Activated CD8-positive, alpha-beta memory T cell treated with anti-CD3 and anti-CD28 coated beads, Interleukin-2, amount 50 U/mL, for 24 hours (primary cell): ENCODE data around the gene SH3BGRL3.
"Not testable (repeated sequence)": the region's sequence is repeated elsewhere in the genome, so short reads cannot be mapped to it uniquely, and the experiment has no call there.

Source experiments
- DNase-seq: peaks from one replicate; pipeline ENCODE4 v3.0.0-alpha.2; 2020; ENCODE audit errors: extremely low read depth

The SH3BGRL3 gene

DNA sequence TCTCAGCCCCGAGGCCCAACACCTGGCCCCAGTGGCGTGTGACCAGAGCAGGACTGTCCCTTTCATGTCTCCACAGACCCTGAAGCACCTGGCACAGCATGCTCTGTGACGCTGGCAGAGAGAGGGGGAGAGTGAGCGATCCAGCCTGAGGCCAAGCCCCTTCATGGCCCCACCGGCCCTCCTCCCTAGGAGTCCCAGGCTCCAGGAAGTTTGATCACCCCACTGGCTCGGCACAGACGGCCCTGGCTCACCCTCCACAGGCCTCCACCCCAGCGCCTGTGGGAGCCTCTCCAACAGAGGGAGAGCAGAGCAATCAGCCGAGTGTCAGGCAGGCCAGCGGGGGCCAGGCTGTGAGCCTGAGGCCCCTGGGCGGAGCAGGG, 11.0 kb downstream of the SH3BGRL3 start:
- no peak for DNase-seq

DNA sequence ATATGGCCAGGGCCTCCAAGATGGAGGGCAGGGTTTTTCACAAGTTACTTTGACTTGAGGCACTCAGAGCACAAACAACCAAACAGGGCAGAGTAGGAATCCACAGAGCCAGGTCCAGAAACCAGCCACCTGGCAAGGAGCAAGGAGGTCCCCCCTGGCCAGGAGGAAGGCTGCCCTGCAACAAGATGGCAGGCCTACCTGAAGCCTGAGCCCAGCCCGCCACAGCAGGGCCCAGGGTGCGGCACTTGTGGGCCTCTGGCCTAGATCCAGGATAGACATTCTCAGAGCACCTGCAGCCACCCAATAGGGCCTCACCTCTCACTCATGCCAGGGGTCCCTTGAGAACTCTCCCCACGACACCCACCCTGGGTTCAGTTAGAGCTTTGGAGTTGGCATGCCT, 11.5 kb downstream of the SH3BGRL3 start:
- no peak for DNase-seq

DNA sequence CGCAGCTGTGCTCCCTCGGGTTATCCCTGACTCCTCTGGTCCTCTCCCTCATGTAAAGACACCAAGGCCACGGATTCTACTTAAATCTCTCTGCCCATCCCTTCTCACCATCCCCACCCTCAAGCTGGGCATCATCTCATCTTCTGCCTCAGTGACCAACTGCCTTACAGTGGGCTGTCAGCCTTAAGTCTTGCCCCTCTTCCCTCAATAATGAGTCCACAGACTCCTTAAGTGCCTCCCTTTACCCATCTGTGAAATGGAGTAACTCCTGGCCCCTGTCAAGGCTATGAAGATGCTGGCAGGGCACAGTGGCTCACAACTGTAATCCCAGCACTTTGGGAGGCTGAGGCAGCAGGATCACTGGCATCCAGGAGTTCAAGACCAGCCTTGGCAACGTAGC, 12.1 kb downstream of the SH3BGRL3 start:
- DNase-seq, result no peak

DNA sequence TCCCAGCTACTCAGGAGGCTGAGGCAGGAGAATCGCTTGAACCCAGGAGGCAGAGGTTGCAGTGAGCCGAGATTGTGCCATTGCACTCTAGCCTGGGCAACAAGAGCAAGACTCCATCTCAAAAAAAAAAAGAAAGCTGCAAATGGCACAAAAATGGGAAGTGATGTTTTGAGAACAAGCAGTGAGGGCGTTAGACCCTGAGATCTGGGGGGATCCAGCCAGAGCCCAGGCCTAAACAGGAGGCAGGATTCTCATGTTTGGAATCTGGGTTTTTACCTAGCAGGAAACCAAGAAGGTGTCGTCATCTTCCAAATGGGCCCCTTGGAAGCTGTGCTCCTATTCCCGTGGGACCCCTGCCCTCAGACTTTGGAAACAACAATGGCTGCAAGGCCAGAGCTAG, 12.8 kb downstream of the SH3BGRL3 start:
- DNase-seq, result not testable (repeated sequence)

DNA sequence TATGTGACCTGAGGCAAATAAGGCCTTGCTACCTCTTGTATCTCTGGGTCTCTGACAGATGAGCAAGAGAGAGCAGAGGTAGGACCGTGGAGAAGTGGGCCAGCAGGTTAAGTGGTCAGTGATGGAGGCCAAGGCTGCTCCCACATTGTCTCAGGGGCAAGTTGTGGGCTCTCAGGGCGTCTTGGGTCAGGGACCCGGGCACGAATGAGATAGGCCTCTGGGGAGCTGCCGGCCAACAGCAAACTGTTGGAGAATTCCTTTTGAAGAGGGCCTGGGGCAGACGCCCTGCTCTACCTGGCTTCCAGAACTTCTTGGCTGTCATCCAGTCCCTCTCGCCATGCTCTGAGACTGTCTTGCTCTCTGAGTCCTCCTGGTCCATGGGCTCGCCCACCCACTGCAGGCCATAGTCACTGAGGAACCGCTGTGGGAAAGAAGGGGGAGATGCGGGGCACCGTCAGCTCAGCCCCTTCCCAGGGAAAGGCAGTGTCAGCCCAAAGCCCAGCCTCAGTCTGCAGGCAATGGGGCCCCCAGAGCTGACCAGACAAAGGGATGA, 14.1 kb downstream of the SH3BGRL3 start:
- no peak for DNase-seq

DNA sequence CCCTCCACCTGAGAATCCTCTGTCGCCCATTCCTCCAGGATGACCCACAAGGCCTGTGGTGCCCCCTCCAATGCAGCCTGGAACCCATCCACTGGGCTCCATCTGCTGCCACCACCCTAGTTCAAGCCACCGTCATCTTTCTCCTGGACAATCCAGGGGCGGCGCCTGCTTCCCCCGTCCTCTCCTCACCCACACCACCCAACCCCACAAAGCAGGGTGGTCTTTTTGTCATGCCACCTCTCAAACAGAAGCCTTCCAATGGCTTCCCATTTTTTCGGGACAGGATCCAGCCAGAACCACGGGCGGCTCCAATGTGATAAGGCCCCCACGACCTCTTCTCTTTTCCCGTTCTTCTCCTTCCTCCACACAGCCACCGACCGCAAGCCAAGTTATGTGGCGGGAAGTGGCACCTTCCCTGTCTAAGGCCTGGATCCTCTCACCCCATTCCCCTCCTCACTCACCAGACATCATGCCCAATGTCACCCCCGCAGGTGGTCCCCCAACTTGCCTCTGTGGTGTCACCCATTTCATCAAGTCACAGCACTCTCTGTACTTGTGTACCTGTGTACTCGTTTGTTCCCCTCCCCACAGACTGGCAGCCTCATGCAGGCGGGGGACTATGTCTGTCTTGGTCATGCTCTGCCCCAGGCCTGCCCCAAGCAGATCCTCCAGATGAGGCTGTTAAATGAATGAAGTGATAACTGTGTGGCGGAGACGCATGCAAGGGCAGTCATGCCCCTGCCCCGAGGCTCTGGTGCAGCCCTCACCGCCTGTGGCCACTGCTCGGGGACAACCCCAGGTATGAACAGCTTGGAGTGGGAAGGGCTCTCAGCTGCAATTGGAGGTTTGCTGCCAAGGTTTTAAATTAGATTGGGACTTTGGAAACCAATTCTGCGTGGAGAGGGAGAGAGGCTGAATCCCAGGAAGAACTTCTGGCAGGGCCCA, 15.6 kb downstream of the SH3BGRL3 start:
- no peak for DNase-seq

DNA sequence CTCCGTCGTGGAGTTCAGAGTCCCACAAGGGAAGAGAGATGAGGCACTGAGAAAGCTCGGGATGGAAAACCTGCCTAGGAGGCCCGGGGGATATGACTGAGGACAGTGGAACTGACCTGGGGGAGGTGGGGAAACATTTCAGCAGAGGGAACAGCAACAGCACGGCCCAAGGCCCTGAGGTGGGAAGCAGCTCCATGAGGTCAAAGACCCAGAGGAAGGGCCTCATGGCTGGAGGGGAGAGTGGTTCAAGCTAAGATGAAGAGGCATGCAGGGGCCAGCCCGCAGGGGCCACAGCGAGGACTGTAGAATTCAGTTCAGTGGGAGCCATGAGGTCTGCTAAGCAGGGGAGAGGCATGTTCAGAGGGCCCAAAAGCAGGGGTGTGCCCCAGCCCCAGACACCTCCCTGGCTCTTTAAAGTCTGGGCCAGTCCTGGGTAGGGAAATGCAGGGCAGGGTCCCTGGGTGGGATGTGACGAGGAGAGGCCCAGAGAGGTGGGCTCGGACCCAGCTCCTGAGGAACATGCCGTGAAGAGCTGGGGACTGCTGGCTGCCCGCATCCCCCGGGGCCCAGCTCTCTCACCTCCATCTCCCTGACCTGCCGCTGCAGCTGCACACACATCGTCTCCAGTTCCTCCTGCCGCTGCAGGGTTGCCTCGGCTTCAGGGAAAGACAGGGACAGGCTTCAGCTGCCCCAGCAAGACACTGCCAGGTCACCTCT, 16.6 kb downstream of the SH3BGRL3 start:
- DNase-seq, result no peak

DNA sequence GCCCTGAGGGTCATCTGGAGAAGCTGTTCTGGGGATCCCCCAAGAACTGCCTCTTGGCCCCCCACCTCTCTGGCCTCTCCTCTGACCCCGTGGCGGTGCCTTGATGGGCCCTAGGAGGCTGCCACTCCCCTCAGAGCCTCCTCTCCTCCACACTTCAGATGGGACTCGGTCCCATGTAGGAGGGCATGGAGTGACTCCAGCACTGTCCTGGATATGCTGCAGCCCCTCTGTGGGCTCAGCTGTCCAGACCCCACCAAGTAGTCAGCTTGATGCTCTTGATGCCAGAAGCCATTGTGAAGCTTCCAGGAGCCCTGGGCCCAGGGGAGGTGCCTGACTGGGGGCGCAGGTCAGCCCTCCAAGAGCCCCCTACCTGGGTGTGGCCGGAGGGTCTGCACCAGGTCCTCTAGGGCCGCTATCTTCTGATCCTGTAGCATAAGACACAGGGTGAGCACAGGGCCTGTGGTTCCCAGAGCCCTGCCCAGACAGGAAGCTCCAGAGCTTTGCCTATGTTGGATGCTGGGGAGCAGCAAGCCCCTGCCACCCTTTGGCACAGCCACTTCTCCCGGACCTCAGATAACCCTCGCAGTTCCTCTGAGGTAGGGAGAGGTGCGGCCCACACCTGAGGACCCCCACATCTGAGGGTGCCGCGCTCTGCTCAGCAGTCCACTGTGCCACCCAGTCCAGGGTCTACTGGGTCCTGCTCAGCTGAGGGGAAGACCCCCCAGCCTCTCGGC, 17.3 kb downstream of the SH3BGRL3 start:
- no peak for DNase-seq

DNA sequence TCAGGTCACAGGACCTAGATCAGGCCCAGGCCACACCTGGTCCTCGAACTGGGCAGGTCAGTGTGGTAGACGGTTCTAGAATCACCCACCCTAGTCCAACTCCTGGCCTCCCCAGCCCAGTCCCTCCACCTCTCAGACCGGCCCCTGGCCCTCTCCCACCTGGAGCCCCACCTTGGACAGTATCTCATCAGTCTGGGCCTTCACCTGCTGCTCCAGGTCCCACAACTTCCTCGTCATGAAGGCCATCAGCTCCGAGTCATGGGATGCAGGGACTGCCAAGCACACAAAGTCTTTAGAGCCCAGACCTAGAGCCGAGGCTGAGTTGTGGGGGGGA, 17.9 kb downstream of the SH3BGRL3 start:
- DNase-seq, result no peak

DNA sequence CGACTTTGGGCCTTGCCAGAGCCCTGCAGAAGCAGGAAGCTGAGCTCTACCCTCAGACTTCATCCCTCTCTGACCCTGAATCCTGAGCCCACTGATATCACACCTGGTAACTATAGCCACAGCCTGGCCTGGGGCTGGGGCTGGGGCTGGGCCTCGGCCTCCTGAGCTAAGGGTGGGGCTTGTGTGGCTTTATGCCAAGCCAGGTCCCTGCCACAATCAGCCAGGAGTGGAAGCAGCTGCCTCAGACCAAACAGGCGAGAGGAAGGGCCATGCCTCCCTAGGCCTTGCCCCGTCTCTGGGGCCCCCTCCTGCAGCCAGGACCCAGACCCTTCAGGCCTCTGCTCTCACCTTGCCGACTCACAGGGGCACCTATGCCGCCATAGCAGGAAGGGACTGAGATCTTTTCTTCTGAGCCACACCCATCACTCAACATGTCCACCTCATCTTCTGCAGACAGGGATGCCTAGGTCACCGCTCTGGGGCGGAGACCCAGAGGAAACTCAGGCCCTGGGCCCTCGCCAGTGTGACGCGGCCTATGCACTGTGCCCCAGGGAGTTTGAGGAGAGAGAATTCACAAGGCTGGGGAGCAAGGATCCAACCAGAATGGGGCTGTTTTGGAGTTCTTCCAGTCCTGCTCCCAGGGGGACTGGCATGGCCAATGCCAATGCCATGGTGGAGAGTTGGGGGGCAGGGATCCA, 20.8 kb downstream of the SH3BGRL3 start:
- DNase-seq, result no peak

DNA sequence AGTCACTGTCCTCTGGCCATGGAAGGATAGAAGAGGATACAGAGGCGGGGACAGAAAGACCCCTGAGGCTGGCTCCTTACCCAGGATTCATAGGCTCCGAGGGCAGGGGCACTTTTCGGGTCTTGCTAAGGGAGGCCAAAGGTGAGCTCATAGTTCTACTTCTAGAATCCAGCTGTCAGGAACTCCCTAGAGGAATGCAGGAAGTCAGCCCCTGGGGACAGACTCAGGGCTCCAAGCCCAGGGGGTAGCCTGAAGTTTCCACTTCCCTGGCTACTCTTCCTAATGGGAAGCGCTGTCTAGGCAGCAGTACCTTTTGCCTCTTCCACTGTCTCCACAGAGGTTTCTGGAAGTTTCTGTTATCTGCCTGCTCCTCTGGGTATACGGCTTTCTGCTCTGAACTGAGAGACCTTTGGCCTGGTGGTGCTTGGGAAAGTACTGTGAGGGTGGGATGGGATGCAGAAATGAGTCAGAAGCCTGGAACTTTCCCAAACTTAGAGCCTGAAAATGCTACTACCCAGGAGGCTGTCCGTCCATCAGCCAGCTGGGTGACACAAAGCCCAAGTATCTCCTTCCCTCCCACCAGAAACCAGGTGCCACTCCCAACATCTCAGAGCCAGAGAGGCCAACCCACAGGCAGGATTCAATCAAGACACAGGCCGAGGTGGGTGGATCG, 23.0 kb downstream of the SH3BGRL3 start:
- DNase-seq, result no peak

DNA sequence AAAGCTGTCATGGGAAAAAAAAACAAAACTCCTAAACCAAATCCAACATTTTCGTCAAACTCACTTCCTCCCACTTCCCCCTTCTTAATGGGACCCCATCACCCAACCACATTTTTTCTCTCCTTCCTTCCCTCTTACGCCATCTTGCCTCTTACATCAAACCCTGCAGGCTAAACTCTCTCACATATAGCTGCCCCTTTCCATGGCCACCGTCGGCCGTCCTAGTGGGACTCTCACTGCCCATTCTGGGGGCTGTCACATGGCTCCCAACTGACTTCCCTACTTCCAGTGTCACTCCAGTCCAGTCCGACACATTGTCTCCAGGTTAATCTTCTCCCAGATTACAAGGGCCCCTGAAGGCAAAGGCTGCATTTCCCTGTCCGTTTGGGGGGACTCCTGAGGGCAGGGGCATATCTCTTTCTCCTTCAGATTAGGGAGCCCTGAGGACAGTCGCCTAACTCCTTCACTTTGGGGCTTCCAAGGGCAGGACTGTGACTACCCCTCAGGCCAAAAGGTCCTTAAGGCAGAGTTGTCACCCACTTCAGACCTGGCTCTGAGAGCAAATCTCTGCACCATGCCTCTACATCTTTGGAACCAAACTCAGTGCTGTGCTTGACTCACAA, 25.9 kb downstream of the SH3BGRL3 start:
- no peak for DNase-seq

DNA sequence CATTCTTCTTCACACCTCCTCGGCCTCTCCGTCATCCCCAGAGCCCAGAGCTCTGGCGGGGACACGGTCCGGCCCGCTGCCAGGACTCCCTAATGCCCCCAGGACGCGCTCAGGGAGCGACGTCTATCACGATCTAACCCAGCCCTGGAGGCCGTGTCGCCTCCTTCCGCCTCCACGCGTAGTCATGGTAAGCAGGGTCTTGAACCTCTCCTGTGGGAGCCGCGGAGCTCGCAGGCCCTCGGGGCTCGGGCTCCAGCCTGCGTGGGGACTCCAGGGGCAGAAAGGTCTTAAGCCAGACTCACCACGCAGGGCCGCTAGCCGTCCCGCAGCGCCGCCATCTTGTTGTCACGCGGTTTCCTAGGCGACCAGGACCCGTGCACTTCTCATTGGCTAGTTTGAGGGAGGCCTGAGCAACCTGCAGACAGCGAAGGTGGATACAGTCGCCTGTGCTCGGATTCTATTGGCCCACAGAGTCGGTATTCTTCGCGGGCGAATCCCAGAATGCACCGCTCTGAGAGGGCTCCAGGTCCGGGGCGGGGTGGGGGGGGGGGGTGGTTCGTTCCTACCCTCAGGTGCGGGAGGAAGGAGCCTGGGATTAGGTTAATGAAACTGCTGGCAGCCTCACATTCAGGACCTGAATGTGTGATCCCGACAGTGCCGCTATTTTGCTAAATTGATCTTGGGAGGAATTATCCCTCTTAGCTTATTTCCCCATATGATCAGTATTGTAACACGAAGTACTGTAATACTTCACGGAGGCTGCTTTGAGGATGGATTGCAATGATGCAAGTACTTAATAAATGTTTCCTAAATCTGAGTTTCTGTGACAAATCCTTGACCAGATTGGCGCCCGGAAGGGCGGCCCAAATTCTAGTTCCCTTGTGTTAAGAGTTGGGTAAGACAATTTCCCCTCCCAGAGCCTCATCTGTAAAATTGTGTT, 26.7 kb downstream of the SH3BGRL3 start, which contains the start of gene UBXN11:
Gene UBXN11 (minus strand): TSS at position 347 of the 940 bp plus-strand sequence. CDS start 3,753 bp downstream, outside the sequence.
- DNase-seq, result peak; percentile 90

DNA sequence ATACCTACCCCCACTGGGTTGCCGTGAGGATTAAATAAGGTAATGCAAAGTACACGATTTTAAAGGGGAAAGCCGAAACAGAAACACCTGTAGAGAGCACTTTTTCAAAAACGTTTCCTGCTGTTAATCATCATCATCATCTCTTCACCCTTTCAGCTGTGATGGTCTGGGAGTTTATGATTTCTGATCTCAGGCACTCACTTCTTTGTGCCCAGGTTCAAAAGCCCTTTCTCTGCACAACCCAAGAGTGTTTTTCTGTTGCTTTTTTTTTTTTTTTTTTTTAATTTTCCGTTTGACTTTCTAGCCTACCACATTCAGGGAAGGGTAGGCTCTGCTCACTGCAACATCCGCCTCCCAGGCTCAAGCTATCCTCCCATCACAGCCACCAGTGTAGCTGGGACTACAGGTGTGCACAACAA, 27.5 kb downstream of the SH3BGRL3 start:
- DNase-seq, result no peak

DNA sequence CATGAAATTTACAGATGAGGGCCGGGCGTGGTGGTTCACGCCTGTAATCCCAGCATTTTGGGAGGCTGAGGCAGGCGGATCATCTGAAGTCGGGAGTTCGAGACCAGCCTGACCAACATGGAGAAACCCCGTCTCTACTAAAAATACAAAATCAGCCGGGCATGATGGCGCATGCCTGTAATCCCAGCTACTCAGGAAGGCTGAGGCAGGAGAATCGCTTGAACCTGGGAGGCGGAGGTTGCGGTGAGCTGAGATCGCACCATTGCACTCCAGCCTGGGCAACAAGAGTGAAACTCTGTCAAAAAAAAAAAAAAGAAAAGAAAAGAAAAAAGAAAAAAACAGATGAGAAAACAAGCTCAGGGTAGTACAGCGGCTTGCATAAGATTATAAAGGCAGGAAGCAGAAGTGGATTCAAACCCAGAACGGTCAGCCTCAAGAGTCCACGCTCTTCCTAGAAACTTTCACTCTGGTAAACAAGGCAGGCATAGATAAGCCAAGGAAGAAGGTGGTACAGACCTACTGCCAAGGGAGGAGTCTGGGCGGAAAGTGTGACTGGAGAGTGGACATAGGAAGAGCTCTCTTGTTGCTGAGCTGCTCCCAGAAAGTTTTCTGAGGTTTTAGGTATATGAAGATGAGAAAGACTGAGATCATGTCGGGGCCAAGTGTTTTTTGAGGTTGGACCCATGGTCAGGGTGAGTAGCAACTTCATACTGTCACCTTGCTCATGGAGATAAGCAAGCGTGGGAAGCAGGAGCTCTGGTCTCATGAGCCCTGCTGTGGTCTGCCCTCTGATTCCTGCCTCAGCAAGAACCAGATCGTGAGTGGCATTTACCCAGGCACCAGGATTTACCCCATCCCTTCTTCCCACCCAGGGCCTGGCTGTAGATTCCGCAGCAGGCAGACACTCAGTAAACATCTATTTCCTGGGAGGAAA, 28.3 kb downstream of the SH3BGRL3 start:
- not testable (repeated sequence) for DNase-seq

DNA sequence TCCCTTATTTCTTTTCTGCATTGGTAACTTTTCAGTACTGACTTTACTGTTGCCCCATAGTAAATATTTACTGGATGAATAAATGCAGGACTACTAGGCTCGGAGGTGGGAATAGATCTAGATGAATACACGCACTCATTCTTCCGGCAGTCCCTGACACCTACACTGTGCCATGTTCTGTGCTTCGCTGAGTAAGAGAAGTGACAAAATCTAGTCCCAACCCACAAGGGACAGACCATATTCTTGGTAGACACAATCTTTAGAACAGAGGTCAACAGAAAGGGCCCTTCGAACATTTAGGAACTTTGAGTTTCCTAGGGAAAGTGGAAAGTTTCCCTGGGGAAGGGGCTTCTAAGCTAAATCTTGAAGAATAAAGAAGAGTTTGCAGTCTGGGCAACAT, 34.6 kb downstream of the SH3BGRL3 start:
- DNase-seq, result no peak

DNA sequence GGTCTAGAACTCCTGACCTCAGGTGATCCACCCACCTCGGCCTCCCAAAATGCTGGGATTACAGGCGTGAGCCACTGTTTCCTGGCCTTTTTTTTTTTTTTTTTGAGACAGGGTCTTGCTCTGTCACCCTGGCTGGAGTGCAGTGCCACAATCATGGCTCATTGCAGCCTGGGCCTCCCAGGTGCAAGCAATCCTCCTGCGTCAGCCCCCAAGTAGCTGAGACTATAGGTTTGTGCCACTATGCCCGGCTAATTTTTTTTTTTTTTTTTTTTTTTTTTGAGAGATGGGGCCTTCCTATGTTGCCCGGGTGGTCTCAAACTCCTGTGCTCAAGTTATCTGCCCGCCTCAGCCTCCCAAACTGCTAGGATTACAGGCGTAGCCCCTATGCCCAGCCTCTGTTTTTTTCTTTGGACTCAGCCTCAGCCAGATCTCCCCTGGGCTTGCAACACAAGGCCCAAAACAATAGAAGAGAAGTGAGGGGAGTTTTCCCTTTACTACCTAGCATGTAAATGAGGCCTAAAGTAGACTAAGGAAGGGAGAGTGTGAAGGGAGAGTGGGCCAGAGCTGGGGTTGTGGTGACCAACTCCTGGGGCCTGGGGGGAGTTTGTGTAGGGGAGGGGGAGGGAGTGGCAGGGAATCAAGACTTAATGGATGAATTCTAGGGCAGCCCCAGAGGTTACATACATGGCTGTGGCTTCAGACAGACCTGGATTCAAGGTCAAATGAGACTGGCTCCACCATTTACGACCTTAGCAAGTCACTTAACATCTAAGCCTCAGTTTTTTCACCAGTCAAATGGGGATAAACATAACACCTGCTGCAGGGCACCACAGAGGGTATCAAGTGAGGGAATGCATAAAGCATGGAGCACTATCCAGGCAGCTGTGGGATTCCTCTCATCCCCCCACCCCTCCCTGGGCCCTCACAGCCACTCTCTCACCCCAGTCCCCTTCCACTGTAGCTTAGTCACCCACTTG, 36.3 kb downstream of the SH3BGRL3 start:
- DNase-seq, result no peak
